Hematopoietic multipotent progenitor cell treated with erythropoietin and hydrocortisone succinate and interleukin-3 and kit ligand, for 15 days (in vitro differentiated cells): Measurements from ENCODE around the gene RTRAF.

ENCODE experiments used
- DNase-seq: peaks from one replicate; pipeline ENCODE4 v3.0.0-alpha.2; 2015; ENCODE audit warnings: low spot score

RTRAF gene

GRCh38 chr14:51993285-51993920, 4.1 kb downstream of the RTRAF start:
- DNase-seq, result no peak

DNA sequence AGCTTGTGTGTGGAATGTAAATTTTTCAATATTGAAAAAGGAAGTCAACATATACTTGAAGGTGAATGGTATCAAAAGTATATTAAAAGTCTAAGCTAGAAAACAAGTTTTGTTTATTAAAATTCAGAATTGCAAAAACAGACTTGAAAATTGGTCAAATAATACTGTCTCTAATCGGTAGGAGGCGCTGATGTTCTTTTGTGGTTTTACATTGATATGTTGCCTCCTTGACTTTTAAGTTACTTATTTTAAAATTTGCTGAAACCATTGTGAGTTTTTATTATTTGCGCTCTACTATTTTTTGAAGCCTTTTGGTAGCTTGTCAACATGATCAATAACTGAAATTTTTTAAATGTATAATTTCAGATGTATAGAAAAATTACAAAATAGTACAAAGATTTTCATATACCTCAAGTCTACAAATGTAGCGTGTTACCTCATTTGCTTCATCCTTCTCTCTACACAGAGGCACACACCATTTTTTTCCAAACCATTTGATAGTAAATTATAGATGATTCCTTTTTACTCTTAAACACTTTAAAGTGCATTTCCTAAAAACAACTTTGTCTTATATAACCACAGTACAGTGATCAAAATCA, 6.9 kb downstream of the RTRAF start:
- peak; percentile 66 for DNase-seq

DNA sequence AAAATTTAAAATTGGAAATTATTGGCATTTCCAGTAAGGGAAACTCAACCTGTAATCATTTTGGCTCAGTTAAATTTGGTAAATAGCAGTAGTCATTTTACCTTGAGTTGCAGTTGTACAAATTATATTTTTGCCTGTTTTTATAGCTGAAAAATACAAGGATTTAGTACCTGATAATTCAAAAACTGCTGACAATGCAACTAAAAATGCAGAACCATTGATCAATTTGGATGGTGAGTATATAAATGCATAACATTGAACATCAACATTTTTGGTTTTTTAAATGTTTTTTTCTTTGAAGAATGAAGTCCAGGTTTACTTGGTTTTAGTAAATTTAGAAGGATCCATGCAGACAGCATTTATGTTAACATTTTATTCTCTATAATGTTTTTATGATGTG, 9.0 kb downstream of the RTRAF start:
- DNase-seq, result no peak

- no peak for DNase-seq
Measured at GRCh38 chr14:51999084-51999483, 9.7 kb downstream of the RTRAF start.

GRCh38 chr14:52000019-52000582, 10.8 kb downstream of the RTRAF start:
- DNase-seq, result no peak

GRCh38 chr14:52000696-52001095, 11.3 kb downstream of the RTRAF start:
- DNase-seq, result no peak

GRCh38 chr14:52002542-52002941, 13.2 kb downstream of the RTRAF start:
- DNase-seq, result no peak

GRCh38 chr14:52003324-52003723, 14.0 kb downstream of the RTRAF start:
- no peak for DNase-seq

DNA sequence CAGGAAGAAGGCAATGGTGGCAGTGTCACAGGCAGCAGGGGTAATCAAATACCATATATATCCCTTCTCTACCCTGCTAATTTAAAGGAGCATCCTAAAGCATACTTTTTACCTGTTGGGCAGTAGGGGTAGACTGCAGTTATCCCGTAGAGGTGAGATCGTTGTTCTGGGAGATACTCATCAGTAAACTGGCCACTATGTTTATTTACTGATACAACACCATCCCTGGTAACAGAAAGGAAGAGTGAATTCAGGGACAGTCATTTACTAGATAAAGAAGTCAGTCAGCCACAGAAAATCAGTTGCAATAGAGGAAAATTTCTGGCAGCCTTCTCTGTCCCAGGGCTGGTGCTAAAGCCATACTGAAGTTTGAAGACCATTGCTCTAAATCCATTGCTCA, 16.3 kb downstream of the RTRAF start:
- DNase-seq, result no peak

GRCh38 chr14:52006361-52006760, 17.0 kb downstream of the RTRAF start:
- DNase-seq, result no peak

- DNase-seq, result no peak
Measured at GRCh38 chr14:52007211-52007610, 17.9 kb downstream of the RTRAF start.

- no peak for DNase-seq
Measured at GRCh38 chr14:52007637-52008036, 18.3 kb downstream of the RTRAF start.

DNA sequence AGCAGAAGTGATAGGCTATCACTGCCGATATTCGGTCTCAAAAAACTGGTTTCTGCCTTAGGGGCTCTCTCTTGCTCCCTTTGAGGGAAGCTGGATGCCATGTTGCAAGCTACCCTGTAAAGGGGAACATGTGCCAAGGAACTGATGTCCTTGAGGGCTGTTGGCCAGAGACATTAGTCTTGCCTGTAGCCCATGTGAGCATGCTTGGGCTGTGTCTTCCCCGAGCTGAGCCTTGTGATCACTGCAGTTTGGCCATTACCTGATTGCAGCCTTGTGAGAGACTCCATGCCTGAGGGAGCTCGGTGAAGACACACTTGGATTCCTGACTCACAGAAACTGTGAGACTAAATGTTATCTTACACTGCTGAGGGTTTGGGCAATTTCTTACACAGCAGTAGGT, 18.8 kb downstream of the RTRAF start:
- no peak for DNase-seq

DNA sequence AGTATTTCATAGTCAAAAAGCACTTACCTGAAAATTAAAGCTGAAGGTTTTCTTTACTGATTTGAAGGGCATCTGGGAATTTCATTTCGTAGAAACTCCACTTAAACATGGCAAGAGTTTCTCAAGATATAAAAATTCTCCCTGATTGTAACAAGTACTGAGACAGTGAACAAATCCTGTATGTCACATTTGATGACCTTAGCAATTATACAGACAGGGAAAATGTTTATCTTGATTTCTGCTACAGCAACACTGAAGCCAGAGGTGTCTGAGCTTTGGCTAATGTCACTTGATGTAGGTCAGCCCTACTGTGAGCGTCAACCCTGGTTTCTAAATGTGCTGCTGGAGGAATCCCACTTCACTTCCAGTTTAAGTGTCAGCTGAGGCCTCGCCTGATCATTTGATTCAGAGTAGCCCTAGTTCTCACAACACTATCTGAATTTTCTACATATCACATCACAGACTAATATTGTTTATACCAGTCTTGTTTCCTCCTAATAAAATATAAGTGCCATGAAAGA, 20.9 kb downstream of the RTRAF start:
- no peak for DNase-seq

GRCh38 chr14:52011523-52011922, 22.2 kb downstream of the RTRAF start:
- DNase-seq, result no peak

DNA sequence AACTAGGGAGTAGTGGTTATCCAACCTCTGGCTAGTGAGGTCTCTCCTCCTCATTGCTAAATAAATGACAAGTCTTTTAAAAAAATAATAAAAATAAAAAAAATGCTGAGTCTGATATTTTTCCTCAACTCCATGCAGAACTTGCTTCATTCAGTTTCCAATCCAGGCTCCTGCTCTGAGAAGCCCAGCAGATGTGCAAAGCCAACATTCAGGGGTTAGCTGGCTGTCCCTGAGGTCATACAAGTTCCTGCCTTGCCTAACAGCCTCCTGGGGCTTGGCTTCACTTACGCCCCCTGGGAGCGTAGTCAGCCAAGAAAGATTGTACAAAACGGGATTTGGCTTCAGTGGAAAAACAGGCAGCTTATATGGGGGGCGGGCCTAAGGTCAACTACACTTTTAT, 23.3 kb downstream of the RTRAF start:
- no peak for DNase-seq

- no peak for DNase-seq
Measured at GRCh38 chr14:52013984-52014600, 24.7 kb downstream of the RTRAF start.

- DNase-seq, result no peak
Measured at GRCh38 chr14:52014601-52015267, 25.4 kb downstream of the RTRAF start.

- DNase-seq, result no peak
Measured at GRCh38 chr14:52015411-52016030, 26.2 kb downstream of the RTRAF start.

- DNase-seq, result no peak
Measured at GRCh38 chr14:52018252-52018651, 28.9 kb downstream of the RTRAF start.

- DNase-seq, result no peak
Measured at GRCh38 chr14:52018970-52019369, 29.6 kb downstream of the RTRAF start.

GRCh38 chr14:52020161-52020714, 30.9 kb downstream of the RTRAF start:
- DNase-seq, result no peak
